Measurements from ENCODE around the gene VPS37C.

VPS37C gene

GRCh38 chr11:61115498-61116224 lies 45.6 kb downstream of the VPS37C start:
- no peak overlapping the region for H3K4me3 ChIP-seq (ENCODE audit: extremely low read depth, insufficient read depth, low read length, poor library complexity, severe bottlenecking)
- WGBS, 2 experiments (ENCODE audit: insufficient coverage in 2 of 2): 94 to 95% methylated on average over 14 to 19 of the region's 21 CpGs
- H3K4me1 ChIP-seq (ENCODE audit: control insufficient read depth, insufficient read depth, low read length, poor library complexity, severe bottlenecking): no peaks in the 10 kb centered on the region
- no peak overlapping the region for H3K27ac ChIP-seq (ENCODE audit: low read depth, low read length, severe bottlenecking)
- H3K36me3 ChIP-seq (ENCODE audit: control insufficient read depth, insufficient read depth, low read length): no peaks in the 10 kb centered on the region
- no peaks in the 10 kb centered on the region for H3K9me3 ChIP-seq (ENCODE audit: control insufficient read depth, low read length)

GRCh38 chr11:61114913-61115312 lies 46.3 kb downstream of the VPS37C start:
- Histone ChIP-seq H3K9me3 (ENCODE audit: control insufficient read depth, low read length) (no peaks in the 10 kb centered on the region), H3K4me3 (ENCODE audit: extremely low read depth, insufficient read depth, low read length, poor library complexity, severe bottlenecking) (no peak overlapping the region), H3K36me3 (ENCODE audit: control insufficient read depth, insufficient read depth, low read length) (no peaks in the 10 kb centered on the region), H3K27ac (ENCODE audit: low read depth, low read length, severe bottlenecking) (no peak overlapping the region), H3K4me1 (ENCODE audit: control insufficient read depth, insufficient read depth, low read length, poor library complexity, severe bottlenecking) (no peaks in the 10 kb centered on the region)
- WGBS, 2 experiments (ENCODE audit: insufficient coverage in 2 of 2): 76 to 100% methylated on average over 2 to 4 of the region's 8 CpGs

GRCh38 chr11:61113201-61113600 lies 48.0 kb downstream of the VPS37C start:
- H3K4me3 ChIP-seq (ENCODE audit: extremely low read depth, insufficient read depth, low read length, poor library complexity, severe bottlenecking): no peak overlapping the region
- H3K4me1 ChIP-seq (ENCODE audit: control insufficient read depth, insufficient read depth, low read length, poor library complexity, severe bottlenecking): no peaks in the 10 kb centered on the region
- 82 to 85% methylated on average over 7 to 8 of the region's 9 CpGs for WGBS, 2 experiments (ENCODE audit: insufficient coverage in 2 of 2)
- no peaks in the 10 kb centered on the region for H3K36me3 ChIP-seq (ENCODE audit: control insufficient read depth, insufficient read depth, low read length)
- H3K27ac ChIP-seq (ENCODE audit: low read depth, low read length, severe bottlenecking): no peak overlapping the region
- no peaks in the 10 kb centered on the region for H3K9me3 ChIP-seq (ENCODE audit: control insufficient read depth, low read length)

GRCh38 chr11:61112575-61112974 lies 48.7 kb downstream of the VPS37C start:
- Histone ChIP-seq H3K9me3 (ENCODE audit: control insufficient read depth, low read length) (no peaks in the 10 kb centered on the region), H3K36me3 (ENCODE audit: control insufficient read depth, insufficient read depth, low read length) (no peaks in the 10 kb centered on the region)
- 96 to 98% methylated on average over 4 to 5 of the region's 6 CpGs for WGBS, 2 experiments (ENCODE audit: insufficient coverage in 2 of 2)

GRCh38 chr11:61111786-61112517 lies 49.3 kb downstream of the VPS37C start:
- WGBS, 2 experiments (ENCODE audit: insufficient coverage in 2 of 2): 95 to 96% methylated on average over 5 to 10 of the region's 11 CpGs
- no peaks in the 10 kb centered on the region for H3K9me3 ChIP-seq (ENCODE audit: control insufficient read depth, low read length)
- H3K36me3 ChIP-seq (ENCODE audit: control insufficient read depth, insufficient read depth, low read length): no peaks in the 10 kb centered on the region
- H3K27ac ChIP-seq (ENCODE audit: low read depth, low read length, severe bottlenecking): no peak overlapping the region
- no peaks in the 10 kb centered on the region for H3K4me1 ChIP-seq (ENCODE audit: control insufficient read depth, insufficient read depth, low read length, poor library complexity, severe bottlenecking)
- no peak overlapping the region for H3K4me3 ChIP-seq (ENCODE audit: extremely low read depth, insufficient read depth, low read length, poor library complexity, severe bottlenecking)

More at GRCh38 chr11:61112575-61112974, 48.7 kb downstream of the VPS37C start:
- no peak overlapping the region for H3K27ac ChIP-seq (ENCODE audit: low read depth, low read length, severe bottlenecking)
- no peak overlapping the region for H3K4me3 ChIP-seq (ENCODE audit: extremely low read depth, insufficient read depth, low read length, poor library complexity, severe bottlenecking)
- H3K4me1 ChIP-seq (ENCODE audit: control insufficient read depth, insufficient read depth, low read length, poor library complexity, severe bottlenecking): no peaks in the 10 kb centered on the region

GRCh38 chr11:61111050-61111435 lies 50.2 kb downstream of the VPS37C start:
- no peaks in the 10 kb centered on the region for H3K4me1 ChIP-seq (ENCODE audit: control insufficient read depth, insufficient read depth, low read length, poor library complexity, severe bottlenecking)
- no peak overlapping the region for H3K27ac ChIP-seq (ENCODE audit: low read depth, low read length, severe bottlenecking)
- no peaks in the 10 kb centered on the region for H3K9me3 ChIP-seq (ENCODE audit: control insufficient read depth, low read length)
- WGBS, 2 experiments (ENCODE audit: insufficient coverage in 2 of 2): 66 to 97% methylated on average over 4 of the region's 6 CpGs
- no peak overlapping the region for H3K4me3 ChIP-seq (ENCODE audit: extremely low read depth, insufficient read depth, low read length, poor library complexity, severe bottlenecking)
- no peaks in the 10 kb centered on the region for H3K36me3 ChIP-seq (ENCODE audit: control insufficient read depth, insufficient read depth, low read length)

GRCh38 chr11:61110255-61111049 lies 50.8 kb downstream of the VPS37C start:
- Histone ChIP-seq H3K4me1 (ENCODE audit: control insufficient read depth, insufficient read depth, low read length, poor library complexity, severe bottlenecking) (no peaks in the 10 kb centered on the region), H3K9me3 (ENCODE audit: control insufficient read depth, low read length) (no peaks in the 10 kb centered on the region), H3K4me3 (ENCODE audit: extremely low read depth, insufficient read depth, low read length, poor library complexity, severe bottlenecking) (no peak overlapping the region), H3K36me3 (ENCODE audit: control insufficient read depth, insufficient read depth, low read length) (no peaks in the 10 kb centered on the region), H3K27ac (ENCODE audit: low read depth, low read length, severe bottlenecking) (no peak overlapping the region)
- 98 to 100% methylated on average over 3 to 5 of the region's 9 CpGs for WGBS, 2 experiments (ENCODE audit: insufficient coverage in 2 of 2)

GRCh38 chr11:61109671-61110070 lies 51.6 kb downstream of the VPS37C start:
- no peak overlapping the region for H3K27ac ChIP-seq (ENCODE audit: low read depth, low read length, severe bottlenecking)
- H3K4me1 ChIP-seq (ENCODE audit: control insufficient read depth, insufficient read depth, low read length, poor library complexity, severe bottlenecking): no peaks in the 10 kb centered on the region
- 83 to 92% methylated on average over 4 to 8 of the region's 8 CpGs for WGBS, 2 experiments (ENCODE audit: insufficient coverage in 2 of 2)
- H3K36me3 ChIP-seq (ENCODE audit: control insufficient read depth, insufficient read depth, low read length): no peaks in the 10 kb centered on the region
- H3K9me3 ChIP-seq (ENCODE audit: control insufficient read depth, low read length): no peaks in the 10 kb centered on the region
- H3K4me3 ChIP-seq (ENCODE audit: extremely low read depth, insufficient read depth, low read length, poor library complexity, severe bottlenecking): no peak overlapping the region

GRCh38 chr11:61108847-61109585 lies 52.2 kb downstream of the VPS37C start:
- H3K36me3 ChIP-seq (ENCODE audit: control insufficient read depth, insufficient read depth, low read length): no peaks in the 10 kb centered on the region
- WGBS, 2 experiments (ENCODE audit: insufficient coverage in 2 of 2): 88 to 96% methylated on average over 10 to 15 of the region's 15 CpGs
- no peaks in the 10 kb centered on the region for H3K9me3 ChIP-seq (ENCODE audit: control insufficient read depth, low read length)

GRCh38 chr11:61107888-61108287 lies 53.3 kb downstream of the VPS37C start:
- no peaks in the 10 kb centered on the region for H3K9me3 ChIP-seq (ENCODE audit: control insufficient read depth, low read length)
- no peak overlapping the region for H3K4me3 ChIP-seq (ENCODE audit: extremely low read depth, insufficient read depth, low read length, poor library complexity, severe bottlenecking)
- no peaks in the 10 kb centered on the region for H3K36me3 ChIP-seq (ENCODE audit: control insufficient read depth, insufficient read depth, low read length)
- H3K27ac ChIP-seq (ENCODE audit: low read depth, low read length, severe bottlenecking): no peak overlapping the region
- H3K4me1 ChIP-seq (ENCODE audit: control insufficient read depth, insufficient read depth, low read length, poor library complexity, severe bottlenecking): no peaks in the 10 kb centered on the region
- 67 to 94% methylated on average over 1 to 2 of the region's 3 CpGs for WGBS, 2 experiments (ENCODE audit: insufficient coverage in 2 of 2)

More at GRCh38 chr11:61108847-61109585, 52.2 kb downstream of the VPS37C start:
- Histone ChIP-seq H3K27ac (ENCODE audit: low read depth, low read length, severe bottlenecking) (no peak overlapping the region), H3K4me1 (ENCODE audit: control insufficient read depth, insufficient read depth, low read length, poor library complexity, severe bottlenecking) (no peaks in the 10 kb centered on the region), H3K4me3 (ENCODE audit: extremely low read depth, insufficient read depth, low read length, poor library complexity, severe bottlenecking) (no peak overlapping the region)
